Stomach (tissue), 9 donors: Measurements from ENCODE around the gene RPL35. TPM values are rescaled to one million over a fixed set of nuclear protein-coding genes. Genes with fewer than 3 reads are reported as not detected.

ENCODE experiments used
- DNase-seq, 2 donors: peaks; one replicate each; pipeline versions ENCODE4 v3.0.0 to v3.0.0-alpha.2; 2013 to 2019
- H3K27ac ChIP-seq, 5 donors: fragments of 200-600 bp in 4 of 5; sonication (generic) in 4 of 5; one replicate each; pipeline ENCODE4 v1.5.1; 2013 to 2019; ENCODE audit warnings: mild to moderate bottlenecking in 1 of 5, moderate library complexity in 1 of 5
- H3K27me3 ChIP-seq, 3 donors: fragments of 200-600 bp; sonication (generic); one replicate each; pipeline ENCODE4 v1.5.1; 2017 to 2019; ENCODE audit warnings: mixed run types in 1 of 3
- H3K36me3 ChIP-seq, 4 donors: fragments of 200-600 bp; sonication (generic); 1 replicate in 3 of 4; 2 replicates in 1 of 4; pipeline ENCODE4 v1.5.1; 2016 to 2019
- H3K4me1 ChIP-seq, 4 donors: fragments of 200-600 bp; sonication (generic); one replicate each; pipeline ENCODE4 v1.5.1; 2016 to 2019
- H3K4me3 ChIP-seq, 4 donors: fragments of 200-600 bp; sonication (generic) in 3 of 4; one replicate each; pipeline ENCODE4 v1.5.1; 2016 to 2019; ENCODE audit warnings: mild to moderate bottlenecking in 1 of 4
- H3K9me3 ChIP-seq, 4 donors: fragments of 200-600 bp; sonication (generic); one replicate each; pipeline ENCODE4 v1.5.1; 2016 to 2019
- CTCF ChIP-seq, 7 experiments: fragments of 450-650 bp in 4 of 7; fragments of 200-600 bp in 3 of 7; sonication (generic) in 3 of 7; IDR thresholded peaks; one replicate each; pipeline ENCODE4 v1.5.1; 2016 to 2019; ENCODE audit warnings: antibody characterized with exemption in 7 of 7, control low read depth in 2 of 7, mild to moderate bottlenecking in 1 of 7
- EP300 ChIP-seq: sonication (generic); formaldehyde crosslinking; IDR thresholded peaks from one replicate; pipeline ENCODE4 v1.6.1; 2017; ENCODE audit warnings: antibody characterized with exemption
- POLR2A ChIP-seq, 4 donors: fragments of 450-650 bp; IDR thresholded peaks; one replicate each; pipeline ENCODE4 v1.6.1; 2016; ENCODE audit warnings: antibody characterized with exemption in 4 of 4, control low read depth in 2 of 4, mild to moderate bottlenecking in 1 of 4, moderate library complexity in 1 of 4
- POLR2AphosphoS5 ChIP-seq, 3 donors: sonication (generic); formaldehyde crosslinking; IDR thresholded peaks; one replicate each; pipeline ENCODE4 v1.6.1; 2016; ENCODE audit warnings: antibody characterized with exemption in 3 of 3
- WGBS, 5 donors: extraction: QIAGEN DNeasy Blood & Tissue Kit in 3 of 5; methylation state at CpG; one replicate each; pipeline versions ENCODE4 v1.1.5 to v1.1.7; 2013 to 2018; 5-methylcytosine and 5-hydroxymethylcytosine counted together
- intact Hi-C: fragments of 100-400 bp; cut with DNase I; formaldehyde crosslinking; loops from one replicate; pipeline ENCODE4 v1.15.1; 2023; ENCODE audit warnings: low total_unique reads
- polyA plus RNA-seq, 3 donors: library from polyadenylated mRNA; stranded (reverse); fragments of 200-250 nt; gene quantifications; one replicate each; pipeline ENCODE4 v1.2.3, GENCODE V29; 2013
- total RNA-seq, 5 donors: library from RNA; depleted of rRNA; stranded (reverse); fragments of >200 nt; gene quantifications; one replicate each; pipeline versions ENCODE4 v1.1.0 to v1.2.3, GENCODE V29; 2014 to 2016
- donor health status: healthy with polysubstance abuse.
- donor health status: Bipolar disorder and iron deficiency.
- donor health status: healthy.

Gene RPL35
- total and polyA plus RNA-seq, 8 donors = 941 to 6,131 (median 1,860) TPM

GRCh38 chr9:124829334-124829669, 32.5 kb downstream of the RPL35 start:
- intact Hi-C loops = no loop called here
- WGBS, 5 donors = 38 to 42% (median 39%) methylated on average over 5 of the region's 5 CpGs
- no peak for DNase-seq

GRCh38 chr9:124828489-124829333, 33.0 kb downstream of the RPL35 start:
- no peak for DNase-seq
- Histone ChIP-seq H3K27me3 (no peaks in the 10 kb centered on the region), H3K9me3 (peaks cover 0 to 3% (median 0%) of the 10 kb centered on the region in 4 donors), H3K36me3 (no peaks in the 10 kb centered on the region), H3K4me1 (peaks cover 3 to 16% (median 6%) of the 10 kb centered on the region in 4 donors), H3K27ac (no peak overlapping the region), H3K4me3 (no peak overlapping the region)
- no peak for TF ChIP-seq EP300
- no peak for TF ChIP-seq POLR2A (IDR thresholded peaks at IDR 0.05)
- TF ChIP-seq POLR2AphosphoS5 (IDR thresholded peaks at IDR 0.05) = no peak
- no peak for TF ChIP-seq CTCF (IDR thresholded peaks at IDR 0.05)
- intact Hi-C loops = no loop called here
- 32 to 41% (median 34%) methylated on average over 2 of the region's 2 CpGs for WGBS, 5 donors

More at GRCh38 chr9:124829334-124829669, 32.5 kb downstream of the RPL35 start:
- peaks cover 0 to 3% (median 0%) of the 10 kb centered on the region in 4 donors for H3K9me3 ChIP-seq
- no peaks in the 10 kb centered on the region for H3K27me3 ChIP-seq
- TF ChIP-seq POLR2A (IDR thresholded peaks at IDR 0.05) (no peak), POLR2AphosphoS5 (IDR thresholded peaks at IDR 0.05) (no peak), CTCF (IDR thresholded peaks at IDR 0.05) (no peak), EP300 (no peak)
- H3K36me3 ChIP-seq = no peaks in the 10 kb centered on the region
- no peak overlapping the region for H3K27ac ChIP-seq
- H3K4me1 ChIP-seq = peaks cover 3 to 17% (median 8%) of the 10 kb centered on the region in 4 donors
- H3K4me3 ChIP-seq = no peak overlapping the region

GRCh38 chr9:124820698-124821623, 40.8 kb downstream of the RPL35 start:
- H3K27ac ChIP-seq = no peak overlapping the region

More at GRCh38 chr9:124820698-124821623, 40.8 kb downstream of the RPL35 start:
- TF ChIP-seq POLR2AphosphoS5 (IDR thresholded peaks at IDR 0.05) (no peak), CTCF (IDR thresholded peaks at IDR 0.05) (no peak), POLR2A (IDR thresholded peaks at IDR 0.05) (no peak), EP300 (no peak)
- Histone ChIP-seq H3K4me3 (no peak overlapping the region), H3K27me3 (no peaks in the 10 kb centered on the region), H3K4me1 (no peaks in the 10 kb centered on the region), H3K36me3 (no peaks in the 10 kb centered on the region), H3K9me3 (no peaks in the 10 kb centered on the region)
- DNase-seq = no peak
- WGBS, 5 donors = 58 to 80% (median 69%) methylated on average over 12 of the region's 12 CpGs
- intact Hi-C loops = no loop called here
